ENCODE data around the gene TIMM17A. TPM values are rescaled to one million over a fixed set of nuclear protein-coding genes. Genes with fewer than 3 reads are reported as not detected.

The TIMM17A gene
- total RNA-seq, 1 donor from 2014 or later = 139 TPM

DNA sequence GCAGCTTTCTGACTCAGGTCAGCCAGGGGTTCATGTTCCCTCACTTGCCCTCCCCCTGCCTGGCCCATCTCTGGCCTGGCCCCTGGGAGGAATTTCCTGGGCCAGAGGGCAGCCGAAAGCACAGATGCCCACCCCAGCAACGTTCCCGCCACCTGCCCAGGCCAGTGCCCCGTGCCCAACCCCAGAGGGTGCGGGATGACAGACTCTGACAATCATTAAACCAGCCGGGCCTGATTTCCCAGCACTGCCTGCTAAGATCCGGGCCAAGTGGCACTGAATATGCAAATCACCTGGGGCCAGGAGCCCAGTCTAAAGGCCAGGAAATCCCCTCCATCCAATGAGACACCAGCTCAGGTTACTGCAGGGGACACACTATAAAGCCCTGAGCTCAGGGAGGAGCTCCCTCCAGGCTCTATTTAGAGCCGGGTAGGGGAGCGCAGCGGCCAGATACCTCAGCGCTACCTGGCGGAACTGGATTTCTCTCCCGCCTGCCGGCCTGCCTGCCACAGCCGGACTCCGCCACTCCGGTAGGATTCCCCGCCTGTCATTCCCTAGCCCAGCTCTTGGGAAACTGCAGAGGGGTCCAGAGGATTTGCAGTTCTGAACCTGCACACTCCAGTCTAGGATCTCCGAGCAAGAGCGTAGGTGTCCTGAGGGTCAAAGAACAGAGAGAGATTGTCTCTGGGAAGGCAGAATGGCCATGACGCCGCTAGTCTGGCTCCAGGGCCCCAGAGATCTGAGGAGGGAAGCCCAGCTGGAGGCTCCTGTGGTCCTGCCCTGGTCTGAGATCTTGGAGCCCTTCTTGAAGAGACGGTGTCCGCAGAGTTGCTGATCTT lies 55.1 kb downstream of the TIMM17A start, which contains the start of gene ELF3:
Gene ELF3 (plus strand): TSS at position 408 of the 836 bp plus-strand sequence. CDS start 550 bp downstream, outside the sequence.
- Mint-ChIP-seq H3K27me3 (ENCODE audit: low read depth, unreplicated experiment) (peaks cover 3% of the 10 kb centered on the region), H3K9me3 (ENCODE audit: unreplicated experiment) (no peaks in the 10 kb centered on the region), H3K27ac (ENCODE audit: unreplicated experiment) (peak within 1 kb of the TSS; percentile 41), H3K4me3 (ENCODE audit: unreplicated experiment) (peak within 1 kb of the TSS; percentile 54), H3K36me3 (ENCODE audit: low read depth, unreplicated experiment) (peaks cover 4% of the 10 kb centered on the region), H3K4me1 (ENCODE audit: low read depth, unreplicated experiment) (peaks cover 12% of the 10 kb centered on the region)
- FAIRE-seq (no peak), DNase-seq (ENCODE audit: low read depth) (no peak)
- H4K20me1 ChIP-seq (ENCODE audit: insufficient read depth, low read length) = peaks cover 14% of the 10 kb centered on the region
- no peak within 1 kb of the TSS for H3K4me3 ChIP-seq (ENCODE audit: insufficient read depth, low read depth, low read length)
- H3K9ac ChIP-seq (ENCODE audit: low read length) = no peak within 1 kb of the TSS
- no peaks in the 10 kb centered on the region for H3K4me1 ChIP-seq (ENCODE audit: insufficient read depth, low read length)
- H3K27me3 ChIP-seq (ENCODE audit: insufficient read depth, low read length) = no peaks in the 10 kb centered on the region
- H3K36me3 ChIP-seq (ENCODE audit: insufficient read depth, low read length) = peaks cover 2% of the 10 kb centered on the region
- no peaks in the 10 kb centered on the region for H3K9me3 ChIP-seq (ENCODE audit: insufficient read depth, low read depth, low read length)
- H3K27ac ChIP-seq (ENCODE audit: low read depth, low read length) = no peak within 1 kb of the TSS
- H2AFZ ChIP-seq (ENCODE audit: low read depth, low read length) = no peak within 1 kb of the TSS
- TF ChIP-seq, protein P1, sequence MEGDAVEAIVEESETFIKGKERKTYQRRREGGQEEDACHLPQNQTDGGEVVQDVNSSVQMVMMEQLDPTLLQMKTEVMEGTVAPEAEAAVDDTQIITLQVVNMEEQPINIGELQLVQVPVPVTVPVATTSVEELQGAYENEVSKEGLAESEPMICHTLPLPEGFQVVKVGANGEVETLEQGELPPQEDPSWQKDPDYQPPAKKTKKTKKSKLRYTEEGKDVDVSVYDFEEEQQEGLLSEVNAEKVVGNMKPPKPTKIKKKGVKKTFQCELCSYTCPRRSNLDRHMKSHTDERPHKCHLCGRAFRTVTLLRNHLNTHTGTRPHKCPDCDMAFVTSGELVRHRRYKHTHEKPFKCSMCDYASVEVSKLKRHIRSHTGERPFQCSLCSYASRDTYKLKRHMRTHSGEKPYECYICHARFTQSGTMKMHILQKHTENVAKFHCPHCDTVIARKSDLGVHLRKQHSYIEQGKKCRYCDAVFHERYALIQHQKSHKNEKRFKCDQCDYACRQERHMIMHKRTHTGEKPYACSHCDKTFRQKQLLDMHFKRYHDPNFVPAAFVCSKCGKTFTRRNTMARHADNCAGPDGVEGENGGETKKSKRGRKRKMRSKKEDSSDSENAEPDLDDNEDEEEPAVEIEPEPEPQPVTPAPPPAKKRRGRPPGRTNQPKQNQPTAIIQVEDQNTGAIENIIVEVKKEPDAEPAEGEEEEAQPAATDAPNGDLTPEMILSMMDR (IDR thresholded peaks at IDR 0.05; ENCODE audit: insufficient read depth, low read depth, low read length) = no peak
- TF ChIP-seq EZH2 (IDR thresholded peaks at IDR 0.05; ENCODE audit: insufficient read depth, low read length) = no peak
- no peak within 1 kb of the TSS for H3K4me2 ChIP-seq (ENCODE audit: low read length)
- H3K79me2 ChIP-seq (ENCODE audit: insufficient read depth, low read length) = no peaks in the 10 kb centered on the region

DNA sequence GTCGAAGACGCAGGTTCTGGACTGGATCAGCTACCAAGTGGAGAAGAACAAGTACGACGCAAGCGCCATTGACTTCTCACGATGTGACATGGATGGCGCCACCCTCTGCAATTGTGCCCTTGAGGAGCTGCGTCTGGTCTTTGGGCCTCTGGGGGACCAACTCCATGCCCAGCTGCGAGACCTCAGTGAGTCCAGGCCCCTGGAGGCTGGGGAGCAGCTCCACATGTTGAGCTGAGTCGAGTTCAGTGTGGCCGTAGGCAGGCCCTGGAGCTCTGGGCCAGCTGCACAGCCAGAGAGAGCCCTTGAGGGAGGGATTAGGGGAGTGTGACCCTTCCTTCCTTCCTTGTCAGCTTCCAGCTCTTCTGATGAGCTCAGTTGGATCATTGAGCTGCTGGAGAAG lies 56.7 kb downstream of the TIMM17A start:
- Histone ChIP-seq H3K9ac (ENCODE audit: low read length) (no peak overlapping the region), H3K27me3 (ENCODE audit: insufficient read depth, low read length) (peaks cover 2% of the 10 kb centered on the region), H2AFZ (ENCODE audit: low read depth, low read length) (no peak overlapping the region), H3K27ac (ENCODE audit: low read depth, low read length) (no peak overlapping the region), H3K9me3 (ENCODE audit: insufficient read depth, low read depth, low read length) (no peaks in the 10 kb centered on the region), H4K20me1 (ENCODE audit: insufficient read depth, low read length) (peaks cover 7% of the 10 kb centered on the region), H3K79me2 (ENCODE audit: insufficient read depth, low read length) (no peaks in the 10 kb centered on the region), H3K4me3 (ENCODE audit: insufficient read depth, low read depth, low read length) (no peak overlapping the region), H3K4me1 (ENCODE audit: insufficient read depth, low read length) (no peaks in the 10 kb centered on the region), H3K4me2 (ENCODE audit: low read length) (no peak overlapping the region), H3K36me3 (ENCODE audit: insufficient read depth, low read length) (no peaks in the 10 kb centered on the region)
- no peak overlapping the region for H3K4me3 Mint-ChIP-seq (ENCODE audit: unreplicated experiment)
- H3K36me3 Mint-ChIP-seq (ENCODE audit: low read depth, unreplicated experiment) = peaks cover 3% of the 10 kb centered on the region
- H3K27ac Mint-ChIP-seq (ENCODE audit: unreplicated experiment) = no peak overlapping the region
- peaks cover 11% of the 10 kb centered on the region for H3K4me1 Mint-ChIP-seq (ENCODE audit: low read depth, unreplicated experiment)
- no peak for TF ChIP-seq EZH2 (IDR thresholded peaks at IDR 0.05; ENCODE audit: insufficient read depth, low read length)
- DNase-seq (ENCODE audit: low read depth) (no peak), FAIRE-seq (no peak)
- H3K9me3 Mint-ChIP-seq (ENCODE audit: unreplicated experiment) = no peaks in the 10 kb centered on the region
- H3K27me3 Mint-ChIP-seq (ENCODE audit: low read depth, unreplicated experiment) = peaks cover 10% of the 10 kb centered on the region

DNA sequence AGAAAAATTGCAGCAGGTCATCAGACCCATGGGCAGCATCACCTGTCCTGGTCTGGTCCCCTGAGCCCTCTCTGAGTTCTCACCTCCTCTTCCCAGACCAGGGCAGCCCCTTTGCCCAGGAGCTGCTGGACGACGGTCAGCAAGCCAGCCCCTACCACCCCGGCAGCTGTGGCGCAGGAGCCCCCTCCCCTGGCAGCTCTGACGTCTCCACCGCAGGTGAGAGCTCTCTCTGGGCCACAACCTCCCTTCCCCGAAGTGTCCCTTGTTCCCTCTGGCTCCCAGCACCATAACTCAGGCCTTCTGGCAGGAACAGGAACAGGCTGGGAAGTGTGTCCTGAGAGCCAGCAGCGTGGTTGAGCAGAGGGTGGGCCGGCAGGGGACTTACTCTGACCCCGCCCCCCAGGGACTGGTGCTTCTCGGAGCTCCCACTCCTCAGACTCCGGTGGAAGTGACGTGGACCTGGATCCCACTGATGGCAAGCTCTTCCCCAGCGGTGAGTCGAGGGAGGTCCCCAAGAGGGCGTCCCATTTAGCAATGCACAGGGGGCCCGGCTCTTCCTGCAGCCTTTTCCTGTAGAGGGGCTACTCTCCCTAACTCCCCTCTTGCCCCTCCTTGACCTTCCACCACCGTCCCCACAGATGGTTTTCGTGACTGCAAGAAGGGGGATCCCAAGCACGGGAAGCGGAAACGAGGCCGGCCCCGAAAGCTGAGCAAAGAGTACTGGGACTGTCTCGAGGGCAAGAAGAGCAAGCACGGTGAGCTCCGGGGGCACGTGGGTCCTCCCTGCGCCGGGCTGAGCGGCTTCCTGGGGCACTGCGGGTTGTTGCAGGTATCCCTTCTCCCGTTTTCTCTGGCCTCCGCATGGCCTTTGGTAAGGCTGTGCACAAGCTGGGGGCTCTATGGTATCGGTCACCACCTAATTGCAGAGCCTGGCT lies 57.5 kb downstream of the TIMM17A start:
- peaks cover 10% of the 10 kb centered on the region for H3K27me3 Mint-ChIP-seq (ENCODE audit: low read depth, unreplicated experiment)
- no peak overlapping the region for H3K4me3 ChIP-seq (ENCODE audit: insufficient read depth, low read depth, low read length)
- H3K27ac Mint-ChIP-seq (ENCODE audit: unreplicated experiment) = no peak overlapping the region
- DNase-seq (ENCODE audit: low read depth) (no peak), FAIRE-seq (no peak)
- H3K79me2 ChIP-seq (ENCODE audit: insufficient read depth, low read length) = no peaks in the 10 kb centered on the region
- H3K36me3 ChIP-seq (ENCODE audit: insufficient read depth, low read length) = no peaks in the 10 kb centered on the region
- H3K4me2 ChIP-seq (ENCODE audit: low read length) = no peak overlapping the region
- H3K4me3 Mint-ChIP-seq (ENCODE audit: unreplicated experiment) = no peak overlapping the region
- H3K9me3 Mint-ChIP-seq (ENCODE audit: unreplicated experiment) = no peaks in the 10 kb centered on the region
- no peak for TF ChIP-seq EZH2 (IDR thresholded peaks at IDR 0.05; ENCODE audit: insufficient read depth, low read length)
- TF ChIP-seq, protein P1 (IDR thresholded peaks at IDR 0.05; ENCODE audit: insufficient read depth, low read depth, low read length) = no peak
- peaks cover 9% of the 10 kb centered on the region for H3K4me1 Mint-ChIP-seq (ENCODE audit: low read depth, unreplicated experiment)
- no peak overlapping the region for H2AFZ ChIP-seq (ENCODE audit: low read depth, low read length)
- H3K36me3 Mint-ChIP-seq (ENCODE audit: low read depth, unreplicated experiment) = peaks cover 3% of the 10 kb centered on the region
- H4K20me1 ChIP-seq (ENCODE audit: insufficient read depth, low read length) = no peaks in the 10 kb centered on the region
- H3K9ac ChIP-seq (ENCODE audit: low read length) = no peak overlapping the region
- H3K27me3 ChIP-seq (ENCODE audit: insufficient read depth, low read length) = peaks cover 2% of the 10 kb centered on the region
- H3K27ac ChIP-seq (ENCODE audit: low read depth, low read length) = no peak overlapping the region
- H3K4me1 ChIP-seq (ENCODE audit: insufficient read depth, low read length) = no peaks in the 10 kb centered on the region
- no peaks in the 10 kb centered on the region for H3K9me3 ChIP-seq (ENCODE audit: insufficient read depth, low read depth, low read length)
